NCI-H2081 (cell line): ENCODE results near the gene MARVELD1.

Experiments
- DNase-seq, 2 experiments: peaks; one replicate each; lab custom pipeline; 2025; lab: John Stamatoyannopoulos, UW

The MARVELD1 gene

GRCh38 chr10:97755718-97756117, 42.2 kb downstream of the MARVELD1 start:
- DNase-seq = no peak

GRCh38 chr10:97757471-97757870, 43.9 kb downstream of the MARVELD1 start:
- no peak for DNase-seq

DNA sequence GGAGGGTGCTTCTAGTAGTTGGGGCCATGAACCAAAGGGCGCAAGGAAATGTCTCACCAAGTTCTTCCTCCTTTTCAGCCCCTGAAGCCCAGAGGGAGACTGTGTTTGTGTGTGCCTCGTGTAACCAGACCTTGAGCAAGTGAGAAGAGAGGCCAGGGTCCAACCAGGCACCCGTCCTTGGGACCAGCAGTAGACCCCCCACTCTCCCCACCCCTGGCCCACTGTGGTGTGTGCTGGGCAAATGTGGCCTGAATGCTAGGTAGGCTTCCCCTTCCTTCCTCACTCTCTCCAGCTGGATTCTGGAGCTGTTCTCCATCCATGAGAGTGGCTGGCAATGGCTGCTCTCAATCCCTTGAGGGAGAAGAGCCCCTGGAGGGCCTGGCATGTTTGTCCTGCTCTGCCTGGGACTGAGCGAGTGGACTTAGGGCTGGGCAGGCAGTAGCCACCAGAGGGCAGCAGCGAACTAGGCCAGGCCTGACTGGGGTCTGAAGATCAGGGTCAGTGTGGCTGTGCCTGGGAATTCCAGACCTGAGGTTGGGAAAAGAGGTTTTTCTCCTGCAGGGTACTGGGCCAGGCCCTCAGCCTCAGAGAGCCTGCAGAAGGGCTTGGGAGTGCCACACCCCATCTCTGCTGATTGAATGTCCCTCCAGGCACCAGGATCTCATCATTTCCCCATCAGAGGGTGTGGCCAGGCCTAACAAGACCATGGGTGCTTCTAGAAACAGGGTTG, 45.8 kb downstream of the MARVELD1 start:
- peak; percentile 19 to 42 for DNase-seq

DNA sequence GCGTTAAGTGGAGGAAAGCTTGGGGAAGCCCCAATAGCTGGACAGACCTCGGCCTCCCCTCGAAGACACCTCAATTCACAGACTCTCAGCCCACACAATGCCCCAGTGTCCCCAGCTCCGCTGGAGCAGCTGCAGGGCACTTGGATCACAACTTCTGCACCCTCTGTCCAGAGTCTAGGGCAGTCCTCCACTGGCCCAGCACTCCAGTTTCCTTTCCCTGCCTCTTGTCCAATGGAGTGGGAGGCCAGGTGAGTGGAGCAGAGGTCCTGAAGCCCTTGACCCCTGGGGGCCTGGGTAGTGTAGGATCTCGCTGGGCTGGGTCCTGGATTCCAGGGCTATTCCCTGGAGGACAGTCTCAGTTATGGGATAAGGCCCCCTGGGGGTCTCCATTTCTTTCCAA, 46.4 kb downstream of the MARVELD1 start:
- DNase-seq = no peak

- no peak for DNase-seq
Measured at GRCh38 chr10:97760461-97761257, 47.1 kb downstream of the MARVELD1 start.

- DNase-seq = no peak
Measured at GRCh38 chr10:97761331-97761865, 47.9 kb downstream of the MARVELD1 start.

- DNase-seq = no peak
Measured at GRCh38 chr10:97762056-97762455, 48.5 kb downstream of the MARVELD1 start.

GRCh38 chr10:97762816-97763215, 49.3 kb downstream of the MARVELD1 start:
- no peak for DNase-seq

DNA sequence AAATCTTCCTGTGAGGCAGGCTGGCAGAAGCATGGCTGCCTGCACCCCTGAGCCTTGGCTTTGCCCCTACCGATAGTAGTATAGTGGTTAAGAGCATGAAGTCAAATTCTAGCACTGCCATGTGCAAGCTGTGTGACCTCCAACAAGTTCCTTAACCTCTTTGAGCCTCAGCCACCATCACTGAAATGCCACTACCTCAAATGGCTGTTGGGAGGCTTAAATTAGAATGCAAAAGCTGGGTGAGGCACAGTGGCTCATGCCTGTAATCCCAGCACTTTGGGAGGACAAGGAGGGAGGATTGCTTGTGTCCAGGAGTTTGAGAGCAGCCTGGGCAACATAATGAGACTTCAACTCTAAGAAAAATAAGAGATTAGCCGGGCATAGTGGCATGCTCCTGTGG, 49.9 kb downstream of the MARVELD1 start:
- no peak for DNase-seq

DNA sequence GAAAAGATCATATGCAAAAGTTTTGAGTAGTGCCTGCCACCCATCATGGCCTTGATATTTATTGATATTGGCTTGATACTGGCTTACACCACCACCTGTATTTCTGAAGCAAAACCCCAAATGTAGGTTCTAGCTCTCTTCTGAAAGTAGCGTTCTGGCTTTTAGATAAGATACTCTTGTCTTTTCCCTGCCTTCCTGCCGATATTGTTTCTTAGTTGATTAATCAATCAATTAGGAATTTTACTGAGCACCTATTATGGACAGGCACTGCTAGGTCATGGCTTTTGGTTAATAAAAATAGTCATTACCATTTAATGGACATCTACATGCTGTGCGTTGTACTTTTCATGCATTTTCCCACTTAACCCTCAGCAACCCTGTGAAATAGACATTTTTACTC, 50.4 kb downstream of the MARVELD1 start:
- no peak for DNase-seq

- DNase-seq = no peak
Measured at GRCh38 chr10:97764519-97764931, 51.0 kb downstream of the MARVELD1 start.

DNA sequence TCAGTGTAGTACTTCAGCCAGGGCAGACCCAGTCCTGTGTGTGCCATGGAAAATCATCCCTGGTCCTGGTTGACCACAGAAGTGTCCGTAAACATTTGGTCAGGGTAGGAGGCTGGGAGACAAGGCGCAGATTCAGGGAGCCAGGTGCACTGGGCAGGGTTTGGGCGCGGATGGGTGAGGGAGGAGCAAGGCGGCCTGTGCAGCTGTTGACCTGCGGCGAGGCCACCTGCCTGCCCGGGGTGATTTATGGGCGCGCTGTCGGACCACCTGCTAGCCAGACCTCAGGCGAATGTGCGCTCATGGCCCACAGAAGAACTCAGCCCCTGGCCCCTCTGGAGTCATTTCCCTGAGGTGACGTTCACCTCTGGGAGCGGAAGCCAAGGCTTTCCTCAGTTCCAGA, 51.7 kb downstream of the MARVELD1 start:
- DNase-seq = no peak

DNA sequence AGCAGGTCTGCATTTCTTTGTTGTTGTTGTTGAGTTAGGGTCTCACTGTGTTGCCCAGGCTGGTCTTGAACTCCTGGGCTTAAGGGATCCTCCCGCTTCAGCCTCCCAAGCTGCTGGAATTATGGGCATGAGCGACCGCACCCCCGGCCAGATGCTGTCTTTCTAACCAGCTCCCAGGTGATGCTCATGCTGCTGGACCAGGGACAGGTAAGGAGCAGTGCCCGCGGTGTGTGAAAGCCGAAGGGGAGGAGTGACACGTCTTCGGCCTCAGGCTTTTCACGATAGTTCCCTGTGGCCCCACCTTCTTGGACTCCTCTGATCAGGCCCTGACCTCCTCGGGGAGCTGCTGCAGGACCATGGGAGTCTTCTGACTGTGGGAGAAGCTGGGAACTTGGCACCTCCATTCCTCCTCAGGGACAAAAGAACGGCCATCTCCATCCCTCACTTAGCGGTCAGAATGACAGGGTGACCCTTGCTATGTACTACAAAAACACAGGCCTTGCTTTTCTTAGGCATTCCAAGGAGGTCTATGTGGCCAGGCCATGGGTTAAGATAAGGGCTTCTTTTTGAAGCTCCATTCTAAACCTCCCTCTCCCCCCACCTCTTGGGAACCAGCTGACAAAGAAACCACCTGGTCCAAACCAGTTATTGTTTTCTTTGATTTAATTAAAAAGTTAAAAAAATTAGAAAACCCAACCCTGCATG, 52.7 kb downstream of the MARVELD1 start:
- no peak for DNase-seq

GRCh38 chr10:97766996-97767924, 53.7 kb downstream of the MARVELD1 start:
- DNase-seq = no peak
